Kidney (tissue), 14 donors: ENCODE measurements around the gene TBL1XR1. TPM values are rescaled to one million over a fixed set of nuclear protein-coding genes. Genes with fewer than 3 reads are reported as not detected.
"Not testable (repeated sequence)": the region's sequence is repeated elsewhere in the genome, so short reads cannot be mapped to it uniquely, and the experiment has no call there.

ENCODE experiments used
- DNase-seq, 5 donors: peaks; one replicate each; pipeline ENCODE4 v3.0.0-alpha.2; 2013 to 2020
- FAIRE-seq: peaks from 2 replicates; lab custom pipeline; 2012; peaks lifted over from hg19 to GRCh38; lab: Jason Lieb, UNC
- H3K27ac ChIP-seq, 2 donors: one replicate each; pipeline ENCODE4 v1.7.0; 2013; ENCODE audit warnings: low read depth in 2 of 2, low read length in 2 of 2, inconsistent platforms in 1 of 2
- H3K27me3 ChIP-seq: one replicate; pipeline ENCODE4 v1.7.1; 2013; ENCODE audit warnings: low read length, inconsistent platforms; ENCODE audit not compliant: control insufficient read depth, insufficient read depth
- H3K36me3 ChIP-seq, 3 donors: one replicate each; pipeline versions ENCODE4 v1.7.0 to v1.7.1; 2013; ENCODE audit warnings: low read length in 3 of 3, control low read depth in 1 of 3, inconsistent platforms in 1 of 3; ENCODE audit not compliant: insufficient read depth in 3 of 3, control insufficient read depth in 2 of 3
- H3K4me1 ChIP-seq, 3 donors: one replicate each; pipeline versions ENCODE4 v1.7.0 to v1.7.1; 2013; ENCODE audit warnings: low read length in 3 of 3, inconsistent platforms in 1 of 3, low read depth in 1 of 3; ENCODE audit not compliant: control insufficient read depth in 2 of 3, insufficient read depth in 2 of 3
- H3K4me3 ChIP-seq, 3 donors: one replicate each; pipeline versions ENCODE4 v1.7.0 to v1.8.1; 2013; ENCODE audit warnings: low read length in 3 of 3, control low read depth in 1 of 3, inconsistent platforms in 1 of 3
- H3K9ac ChIP-seq, 3 donors: one replicate each; pipeline versions ENCODE4 v1.7.0 to v1.7.1; 2013; ENCODE audit warnings: low read length in 3 of 3, control low read depth in 1 of 3, inconsistent platforms in 1 of 3
- H3K9me3 ChIP-seq, 3 donors: one replicate each; pipeline versions ENCODE4 v1.7.0 to v1.7.1; 2013; ENCODE audit warnings: low read length in 3 of 3, control low read depth in 1 of 3, inconsistent platforms in 1 of 3; ENCODE audit not compliant: control insufficient read depth in 2 of 3, insufficient read depth in 1 of 3
- CTCF ChIP-seq: IDR thresholded peaks from 3 replicates; pipeline ENCODE4 v1.5.1; 2012; ENCODE audit warnings: mild to moderate bottlenecking, moderate library complexity, borderline replicate concordance; ENCODE audit not compliant: insufficient read depth; ENCODE audit errors: extremely low read depth
- intact Hi-C: fragments of 100-400 bp; cut with DNase I; formaldehyde crosslinking; loops from one replicate; pipeline ENCODE4 v1.11.1; 2022
- polyA plus RNA-seq: library from polyadenylated mRNA; stranded (reverse); fragments of 350-450 nt; fragmentation: Illumina TruSeq; extraction: RNeasy Lipid Tissue Mini Kit (QIAGEN cat#74804); gene quantifications from one replicate; pipeline ENCODE4 v1.2.3, GENCODE V29; 2014; ENCODE audit warnings: low read depth, low replicate concordance; ENCODE audit not compliant: insufficient read depth
- total RNA-seq: library from RNA; stranded (reverse); fragmentation: NEBNext Ultra II Directional; extraction: Animal tissue kit (Norgen Biotek cat#: 25700); gene quantifications from one replicate; pipeline ENCODE4 v1.2.1, GENCODE V29; 2021
- donor health status: control.
- donor health status: control.
- donor health status: control.
- donor health status: control.
- donor health status: control.
- donor health status: DM: yes; HTN: yes; CAD: no.
- donor health status: Normal renal cell carcinoma (clear cell type).

TBL1XR1 gene
- total and polyA plus RNA-seq, 2 donors from 2014 or later, result 31.3 to 205 TPM

- H3K36me3 ChIP-seq, result no peaks in the 10 kb centered on the region
- no peak overlapping the region for H3K27ac ChIP-seq
- H3K27me3 ChIP-seq, result no peaks in the 10 kb centered on the region
- no peak for FAIRE-seq
- intact Hi-C loops, result loop anchor here (10.0 kb wide), 2 partner anchors 146 to 1134 kb away; no protein-coding TSS in a partner anchor
- H3K9ac ChIP-seq, result no peak overlapping the region
- DNase-seq, result peak in 1 of 5 donors; percentile 33
- H3K4me3 ChIP-seq, result no peak overlapping the region
- TF ChIP-seq CTCF, result no peak
- no peaks in the 10 kb centered on the region for H3K9me3 ChIP-seq
- peaks cover 0 to 30% (median 2%) of the 10 kb centered on the region in 3 donors for H3K4me1 ChIP-seq
These were observed 6.3 kb downstream of the TBL1XR1 start for GRCh38 chr3:177190756-177191681.

GRCh38 chr3:177190184-177190583 is 7.1 kb downstream of the TBL1XR1 start:
- not testable (repeated sequence) for H3K9ac ChIP-seq, FAIRE-seq, H3K4me3 ChIP-seq, H3K9me3 ChIP-seq, DNase-seq, H3K27ac ChIP-seq, H3K36me3 ChIP-seq, H3K27me3 ChIP-seq
- peaks cover 0 to 30% (median 4%) of the 10 kb centered on the region in 3 donors for H3K4me1 ChIP-seq
- intact Hi-C loops, result loop anchor here (10.0 kb wide), 2 partner anchors 145 to 1135 kb away; no protein-coding TSS in a partner anchor

GRCh38 chr3:177188325-177188724 is 9.0 kb downstream of the TBL1XR1 start:
- H3K4me3 ChIP-seq, H3K9me3 ChIP-seq, H3K36me3 ChIP-seq, H3K9ac ChIP-seq, intact Hi-C loops, H3K27ac ChIP-seq, H3K27me3 ChIP-seq, FAIRE-seq, DNase-seq: not testable (repeated sequence)
- peaks cover 0 to 14% (median 6%) of the 10 kb centered on the region in 3 donors for H3K4me1 ChIP-seq

- no peaks in the 10 kb centered on the region for H3K27me3 ChIP-seq
- H3K9me3 ChIP-seq, result no peaks in the 10 kb centered on the region
- peaks cover 0 to 14% (median 6%) of the 10 kb centered on the region in 3 donors for H3K4me1 ChIP-seq
- H3K36me3 ChIP-seq, result no peaks in the 10 kb centered on the region
- no peak overlapping the region for H3K27ac ChIP-seq
- H3K9ac ChIP-seq, result no peak overlapping the region
- TF ChIP-seq CTCF, result no peak
- DNase-seq (no peak), FAIRE-seq (no peak)
- intact Hi-C loops, result no loop called here
- H3K4me3 ChIP-seq, result no peak overlapping the region
These were observed 11.0 kb downstream of the TBL1XR1 start for GRCh38 chr3:177186306-177186705.
